GM21737 (cell line): Measurements from ENCODE around the gene MAPKAPK3.

Source experiments
- ATAC-seq: cut with Tn5 transposase; IDR thresholded peaks from one replicate; pipeline ENCODE4 v1.9.1; 2021; ENCODE audit warnings: mild to moderate bottlenecking, moderate library complexity; ENCODE audit not compliant: unreplicated experiment

The MAPKAPK3 gene

DNA sequence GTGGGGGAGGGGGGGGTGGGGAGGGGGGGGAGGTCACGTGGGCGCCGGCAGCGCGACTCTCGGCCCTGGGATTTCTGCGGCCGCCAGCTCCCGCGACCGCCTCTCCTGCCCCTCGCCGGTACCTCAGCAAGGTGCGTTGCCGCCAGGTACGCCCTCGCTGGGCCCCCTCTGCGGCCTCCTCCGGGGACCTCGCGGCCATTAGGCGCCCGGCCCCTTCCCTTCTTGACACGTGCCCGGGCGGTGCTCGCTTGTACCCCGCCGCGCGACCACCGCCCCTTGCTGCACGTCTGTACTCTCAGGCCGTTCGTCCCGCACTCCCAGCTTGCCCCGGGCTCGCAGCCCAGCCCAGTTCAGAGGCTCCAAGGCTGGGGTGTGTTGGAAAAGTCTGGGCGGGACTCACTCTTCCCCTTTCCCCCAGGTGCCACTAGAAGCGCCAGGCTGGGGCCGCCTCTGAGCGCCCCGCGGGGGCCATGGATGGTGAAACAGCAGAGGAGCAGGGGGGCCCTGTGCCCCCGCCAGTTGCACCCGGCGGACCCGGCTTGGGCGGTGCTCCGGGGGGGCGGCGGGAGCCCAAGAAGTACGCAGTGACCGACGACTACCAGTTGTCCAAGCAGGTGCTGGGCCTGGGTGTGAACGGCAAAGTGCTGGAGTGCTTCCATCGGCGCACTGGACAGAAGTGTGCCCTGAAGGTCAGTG, at the start of gene MAPKAPK3:
Gene MAPKAPK3, plus strand, starts transcription at position 56 of the 696 bp plus-strand sequence. Its CDS starts 415 bp downstream, at position 471.
- ATAC-seq = peak; percentile 9

DNA sequence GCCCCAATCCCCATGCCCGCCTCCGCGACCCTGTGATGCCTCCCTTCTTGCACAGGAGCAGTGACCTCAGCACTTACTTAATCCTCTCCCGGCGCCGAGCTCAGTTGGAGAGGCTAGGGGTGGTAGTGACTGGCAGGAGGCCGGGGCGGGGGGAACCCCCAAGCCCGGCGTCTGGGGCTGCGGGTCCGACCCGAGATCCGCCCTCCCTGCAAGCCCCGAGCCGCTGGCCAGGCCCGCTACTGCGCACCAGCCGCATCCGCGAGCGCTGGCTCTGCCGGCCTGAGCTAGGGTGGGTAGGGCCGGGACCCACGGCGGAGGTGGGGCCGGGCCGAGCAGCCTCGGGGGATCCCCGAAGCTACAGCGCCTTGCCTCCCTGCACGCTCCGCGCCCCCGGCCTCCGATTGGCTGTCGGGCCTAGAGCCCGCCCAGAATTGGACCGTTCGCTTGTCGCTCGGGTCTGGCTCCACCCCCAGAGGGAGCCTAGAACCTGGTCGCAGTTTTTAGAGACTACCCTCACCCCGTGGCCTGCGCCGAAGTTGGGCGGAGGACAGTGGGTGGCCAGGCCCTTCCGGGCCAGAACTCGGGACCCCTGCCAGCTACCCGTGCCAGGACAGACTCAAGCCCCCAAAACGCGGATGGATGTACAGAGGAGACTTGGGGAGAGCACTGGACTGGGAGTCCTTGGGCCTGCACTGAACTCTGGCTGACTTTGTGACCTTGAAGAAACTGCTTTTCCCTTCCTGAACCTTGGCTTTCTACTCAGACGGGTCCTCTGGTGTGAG, 49.4 kb upstream of the MAPKAPK3 start, which contains the start of gene C3orf18:
Gene C3orf18, minus strand, starts transcription at position 362 of the 782 bp plus-strand sequence. CDS start 2,048 bp downstream, outside the sequence.
- ATAC-seq = peak; percentile 74

DNA sequence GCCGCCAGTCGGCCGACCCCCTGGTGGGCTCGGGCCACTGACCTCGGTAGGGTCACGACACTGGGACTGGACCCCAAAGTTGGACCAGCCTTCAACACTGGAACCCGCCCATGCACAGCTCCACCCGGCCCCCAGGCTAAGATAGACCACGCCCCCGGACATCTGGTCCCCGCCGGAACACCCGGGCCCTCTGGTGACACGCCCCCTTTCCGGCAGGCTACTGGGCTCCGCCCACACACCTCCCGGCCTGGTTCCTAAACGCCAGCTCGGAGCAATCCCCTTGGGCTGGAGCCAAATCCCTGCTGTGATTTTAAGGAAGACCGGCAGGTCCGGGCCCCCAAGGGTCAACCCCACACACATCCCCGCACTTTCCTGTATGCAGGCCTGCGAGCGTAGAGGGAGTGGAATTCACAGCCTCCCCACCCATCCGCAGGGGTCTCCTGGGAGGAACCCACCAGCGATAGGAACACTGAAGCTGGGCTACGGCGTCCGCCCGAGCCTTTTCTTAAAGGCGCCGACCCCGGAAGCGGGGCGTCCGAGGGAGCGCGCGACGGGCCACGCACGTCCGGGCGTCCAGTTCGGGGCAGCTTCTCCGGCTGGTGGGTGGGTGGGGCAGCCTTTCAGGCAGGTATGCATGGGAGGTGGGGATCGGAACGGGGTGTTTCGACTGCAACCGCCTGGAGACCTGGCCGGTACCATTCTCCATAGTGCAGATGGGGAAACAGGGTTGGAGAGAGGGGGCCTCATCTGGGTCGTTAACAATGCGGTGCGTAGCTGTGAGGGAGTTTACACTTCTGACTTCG, 47.8 kb upstream of the MAPKAPK3 start, which contains the start of gene HEMK1:
Gene HEMK1, plus strand, starts transcription at position 576 of the 803 bp plus-strand sequence. CDS start 1,583 bp downstream, outside the sequence.
- peak; percentile 62 for ATAC-seq

DNA sequence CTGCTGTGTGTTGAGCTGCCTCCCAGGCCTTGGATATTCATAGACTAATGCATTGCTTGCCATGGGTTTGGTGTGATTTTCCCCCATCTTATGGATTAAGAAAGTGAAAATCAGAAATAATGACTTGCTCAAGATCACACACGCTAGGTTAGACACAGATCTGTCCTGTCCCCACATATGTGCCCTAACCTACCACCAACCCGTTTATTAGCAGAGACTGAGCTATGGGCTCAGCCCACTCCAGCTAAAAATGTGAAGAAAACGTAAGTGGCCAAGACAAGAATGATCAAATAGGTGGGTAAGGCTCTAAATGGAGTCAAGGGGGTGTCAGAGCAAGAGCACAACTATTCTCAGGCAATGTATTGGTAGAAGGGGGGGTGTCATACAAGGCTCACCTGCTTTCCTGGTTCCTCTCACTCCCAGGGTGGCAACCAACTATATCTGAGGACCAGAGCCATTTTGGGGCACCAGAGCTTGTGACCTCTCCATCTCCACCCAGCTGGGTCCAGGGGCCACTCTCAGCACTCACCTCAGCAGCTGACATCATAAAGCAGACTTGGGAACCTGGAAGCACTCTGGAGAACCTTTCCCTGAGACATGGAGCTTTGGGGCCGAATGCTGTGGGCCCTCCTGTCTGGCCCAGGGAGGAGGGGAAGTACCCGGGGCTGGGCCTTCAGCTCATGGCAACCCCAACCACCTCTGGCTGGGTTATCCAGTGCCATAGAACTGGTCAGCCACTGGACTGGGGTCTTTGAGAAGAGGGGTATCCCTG, 46.3 kb upstream of the MAPKAPK3 start:
- no peak for ATAC-seq

DNA sequence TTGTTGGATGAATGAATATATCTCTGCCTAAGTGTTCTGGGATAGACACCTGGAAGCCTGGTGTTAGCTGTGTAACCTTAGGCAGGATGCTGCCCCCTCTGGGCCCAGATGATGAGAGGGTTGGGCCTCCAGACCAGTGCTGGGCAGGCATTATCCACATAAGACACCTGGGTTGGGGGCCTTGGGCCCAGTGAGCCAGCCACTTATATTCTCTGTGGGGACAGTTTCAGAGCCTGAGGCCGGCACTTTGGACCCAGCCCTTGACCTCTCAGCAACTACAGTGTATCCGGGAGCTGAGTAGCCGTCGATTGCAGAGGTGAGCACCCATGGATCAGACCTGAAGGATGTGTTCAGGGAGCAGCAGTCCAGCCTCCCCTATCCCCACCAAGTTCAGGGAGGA, 45.5 kb upstream of the MAPKAPK3 start:
- no peak for ATAC-seq

DNA sequence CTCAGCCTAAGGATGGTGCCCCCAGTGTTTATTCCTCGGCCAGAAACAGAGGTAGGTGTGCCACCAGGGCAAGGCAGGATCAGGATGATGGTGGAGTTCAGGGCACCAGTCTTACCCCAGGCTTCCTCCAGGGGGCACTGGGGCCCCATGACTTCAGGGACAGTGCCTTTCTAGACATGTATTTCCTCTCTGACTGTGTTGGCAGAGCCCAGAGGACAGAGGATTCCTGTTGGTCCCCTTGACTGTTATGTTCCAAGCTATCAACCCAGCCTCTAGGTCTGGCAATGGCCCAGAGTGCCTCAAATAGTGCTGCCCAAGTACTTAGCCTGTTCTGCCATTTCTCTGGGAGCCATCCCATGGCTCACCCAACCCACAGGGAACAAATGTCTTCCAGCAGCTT, 44.8 kb upstream of the MAPKAPK3 start:
- ATAC-seq = no peak

DNA sequence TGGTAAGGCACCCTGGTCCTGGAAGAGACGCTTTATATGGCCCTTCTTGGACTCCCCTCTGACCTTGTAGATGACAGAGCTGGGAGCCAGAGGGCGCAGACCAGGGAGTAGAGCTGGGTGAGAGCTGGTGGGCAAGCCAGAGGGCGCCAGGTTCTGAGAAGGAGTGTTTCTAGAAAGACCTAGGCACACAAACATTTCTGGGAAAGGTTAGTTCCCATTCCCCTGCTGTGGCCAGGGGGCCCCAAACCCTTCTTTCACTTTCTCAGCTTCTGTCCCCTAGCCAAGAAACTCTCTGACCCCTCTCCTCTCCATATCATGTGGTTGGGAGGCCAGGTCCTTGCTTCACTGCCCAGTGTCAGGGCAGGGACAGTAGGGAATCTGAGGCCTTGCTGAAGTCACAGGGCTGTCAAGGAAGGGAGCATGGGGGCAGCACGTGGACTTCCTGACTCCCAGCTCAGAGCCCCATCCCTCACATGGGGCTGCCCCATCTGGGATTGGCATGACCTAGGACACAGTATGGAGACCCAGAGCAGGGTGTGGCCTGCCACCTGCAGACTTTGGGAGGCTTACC, 44.1 kb upstream of the MAPKAPK3 start:
- ATAC-seq = no peak

DNA sequence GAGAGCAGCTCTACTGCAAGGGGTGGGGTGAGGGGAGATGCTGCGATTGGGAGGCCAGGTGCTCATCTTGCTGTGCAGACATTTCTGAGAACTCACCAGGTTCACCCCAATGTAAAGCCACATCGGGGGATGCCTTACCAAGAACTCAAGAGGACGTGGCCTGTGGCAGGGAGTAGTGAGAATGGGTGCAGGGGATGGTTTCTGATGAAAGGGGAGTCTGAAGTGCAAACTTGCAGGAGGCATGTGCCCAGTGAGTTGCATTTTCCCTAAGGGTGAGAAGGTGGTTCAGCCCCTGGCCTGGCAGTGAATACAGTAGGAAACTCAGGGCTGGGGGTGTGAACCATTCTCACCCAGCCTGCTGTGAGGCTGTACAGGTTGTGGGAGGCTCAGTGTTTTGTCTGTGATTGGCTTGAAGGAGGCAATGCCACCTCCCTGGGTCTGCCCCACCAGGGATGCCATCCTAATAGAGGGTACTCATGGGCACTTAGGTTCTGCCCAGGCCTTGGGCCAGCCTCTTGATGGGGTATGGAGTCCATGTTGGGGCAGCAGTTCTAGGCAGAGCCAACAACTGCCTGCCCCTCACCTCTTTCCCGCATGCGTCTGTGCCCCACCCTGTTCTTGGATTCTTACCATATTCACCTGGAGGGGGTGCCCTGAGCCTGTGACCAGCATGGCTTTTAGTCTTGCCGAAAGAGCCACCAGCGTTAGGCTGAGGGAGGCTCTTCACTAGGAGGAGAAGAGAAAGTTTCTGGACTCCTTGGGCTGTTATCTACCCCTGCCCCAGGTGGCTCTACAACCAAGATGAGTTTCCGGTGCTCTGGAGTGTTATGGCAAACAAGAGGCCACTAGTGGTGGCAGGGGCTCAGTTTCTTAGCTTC, 43.1 kb upstream of the MAPKAPK3 start:
- ATAC-seq = no peak

DNA sequence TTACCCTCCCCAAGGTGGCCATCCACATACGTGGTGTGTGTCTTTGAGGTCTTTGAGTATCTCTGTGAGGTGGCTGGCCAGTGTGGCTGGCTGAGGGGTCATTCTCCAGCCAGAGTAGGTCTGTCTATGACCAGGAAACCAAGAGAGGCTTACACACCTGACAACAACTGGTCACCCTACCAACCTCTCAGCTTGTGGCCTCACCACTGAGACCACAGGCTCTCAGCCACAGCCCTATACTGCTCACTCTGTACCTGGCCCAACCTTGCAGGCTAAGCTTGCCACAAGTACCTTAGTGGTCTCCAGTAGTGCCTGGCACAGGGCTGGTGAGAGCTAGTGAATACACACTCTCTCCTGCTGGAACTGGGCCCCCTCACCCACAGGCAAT, 42.5 kb upstream of the MAPKAPK3 start:
- ATAC-seq = no peak

DNA sequence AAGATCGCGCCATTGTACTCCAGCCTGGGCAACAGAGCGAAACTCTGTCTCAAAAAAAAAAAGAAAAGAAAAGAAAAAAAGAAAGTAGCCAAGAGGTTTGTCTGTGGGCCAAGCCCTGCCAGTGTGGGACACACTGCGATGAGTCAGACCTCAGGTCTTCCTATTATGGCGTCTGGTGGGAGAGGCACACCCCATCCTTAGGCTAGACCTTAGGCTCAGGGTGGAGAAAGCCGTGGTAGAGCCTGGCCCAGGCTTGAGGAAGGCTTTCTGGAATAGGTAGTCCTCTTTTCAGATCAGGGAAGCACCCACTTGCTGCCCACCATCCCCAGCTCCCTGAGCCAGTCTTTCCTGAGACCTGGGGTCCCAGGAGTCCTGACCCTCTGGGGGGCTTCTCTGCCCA, 41.6 kb upstream of the MAPKAPK3 start:
- no peak for ATAC-seq

DNA sequence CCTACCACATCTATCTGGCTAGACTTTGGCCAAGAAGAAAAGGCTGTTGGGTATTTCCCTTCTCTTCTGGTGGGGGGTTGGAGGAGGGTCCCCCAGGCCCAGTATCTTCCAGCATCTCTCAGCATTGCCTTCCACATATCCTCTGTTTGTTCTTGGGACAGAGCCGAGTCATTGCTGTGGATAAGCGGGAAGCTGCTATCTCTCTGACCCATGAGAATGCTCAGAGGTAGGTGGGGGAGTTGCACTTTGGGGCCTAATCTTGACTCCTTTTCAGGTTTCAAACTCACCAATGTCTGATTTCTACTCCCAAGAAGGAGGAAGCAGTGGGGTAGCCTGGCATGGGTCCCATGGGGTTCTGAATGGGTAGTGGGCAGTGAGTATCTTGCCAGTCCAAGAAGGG, 39.6 kb upstream of the MAPKAPK3 start:
- no peak for ATAC-seq

DNA sequence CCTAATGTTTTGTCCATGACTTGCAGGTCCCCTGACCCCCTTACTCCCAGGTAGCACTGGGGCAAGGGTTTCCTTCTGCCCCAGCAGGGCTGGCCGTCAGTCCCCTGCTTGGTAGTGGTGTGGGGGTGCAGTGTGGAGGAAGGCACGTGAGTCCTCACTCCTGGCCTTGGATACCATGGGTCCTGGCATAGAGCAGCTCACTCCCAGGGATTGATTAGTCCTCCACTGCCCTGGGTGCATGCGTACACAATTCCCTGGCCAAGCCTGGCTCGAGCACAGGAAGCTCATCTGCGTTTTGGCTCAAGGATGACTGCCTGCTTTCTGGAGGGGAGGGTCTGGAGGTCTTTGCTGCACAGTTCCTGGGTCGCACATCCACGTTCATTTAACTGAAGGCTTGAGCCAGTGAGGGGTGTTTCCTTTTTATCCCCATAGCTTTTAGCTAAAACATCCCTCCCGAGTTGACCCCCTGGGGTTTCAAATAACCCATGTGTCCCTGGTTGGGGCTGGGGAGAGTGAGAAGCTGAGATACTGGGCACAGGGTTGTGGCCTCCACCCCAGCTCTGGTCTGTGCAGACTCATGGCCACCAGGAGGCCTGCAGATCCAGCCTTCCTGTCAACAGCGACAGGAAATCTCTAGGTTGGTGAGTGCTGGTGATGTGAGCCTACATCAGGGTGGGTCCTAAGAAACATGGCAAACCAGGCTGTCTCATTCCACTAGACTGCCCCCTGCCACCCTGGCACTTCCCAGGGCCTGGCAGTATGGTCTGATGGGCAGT, 36.1 kb upstream of the MAPKAPK3 start:
- no peak for ATAC-seq

DNA sequence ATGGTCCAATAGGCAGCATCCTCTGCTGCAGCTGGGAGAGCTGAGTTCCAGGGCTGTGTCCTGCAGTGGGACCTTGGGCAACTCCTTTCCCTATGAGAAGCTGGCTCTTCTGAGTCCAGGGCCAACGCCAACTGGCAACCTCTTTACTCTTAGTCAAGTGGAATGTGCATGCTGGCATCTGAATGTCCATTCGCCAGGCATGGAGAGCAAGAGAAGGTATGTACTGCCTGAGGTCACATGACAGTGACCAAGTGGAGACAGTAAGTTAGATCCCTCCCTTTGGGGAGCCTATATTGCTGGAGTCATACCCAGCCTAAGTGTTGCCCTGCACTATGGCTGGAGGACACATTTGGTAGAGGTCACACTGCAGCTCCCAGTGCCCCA, 35.5 kb upstream of the MAPKAPK3 start:
- ATAC-seq = no peak

DNA sequence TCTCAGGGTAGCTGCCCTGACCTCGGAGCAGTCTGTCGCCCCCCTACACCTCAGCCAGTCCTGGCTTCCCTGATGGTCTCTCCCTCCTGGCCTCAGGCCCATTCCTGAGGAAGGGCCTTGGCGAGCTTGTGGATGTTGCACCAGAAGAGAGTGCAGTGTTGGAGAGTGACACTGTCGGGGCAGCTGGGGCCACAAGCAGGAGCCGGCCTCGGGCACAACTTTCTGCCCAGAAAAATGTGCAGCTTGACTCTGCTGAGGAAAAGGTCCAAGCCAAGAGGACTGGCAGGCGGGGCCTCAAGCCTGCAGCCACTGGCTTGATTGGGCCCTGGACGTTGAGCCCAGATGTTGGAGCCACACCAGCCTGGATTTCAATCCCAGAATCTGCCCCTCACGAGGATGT, 34.9 kb upstream of the MAPKAPK3 start:
- no peak for ATAC-seq

DNA sequence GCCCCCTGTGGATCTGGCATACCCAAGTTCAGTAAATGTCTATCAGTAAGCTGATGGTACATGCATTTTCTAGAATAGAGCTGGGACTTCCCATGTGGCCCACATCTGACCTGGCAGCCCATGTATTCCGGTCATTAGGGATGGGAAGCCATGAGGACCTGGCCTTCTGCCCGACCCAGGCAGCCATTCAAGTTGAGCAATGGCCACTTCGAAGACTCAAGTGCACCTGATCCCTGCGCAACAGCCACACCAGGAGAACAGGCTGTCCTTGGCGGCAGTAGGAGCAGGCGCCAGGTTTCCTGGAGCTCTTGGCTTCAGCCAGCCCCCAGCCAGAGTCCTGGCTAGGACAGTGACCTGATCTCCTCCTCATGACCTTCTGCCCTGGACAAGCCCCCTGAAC, 33.1 kb upstream of the MAPKAPK3 start:
- ATAC-seq = no peak

DNA sequence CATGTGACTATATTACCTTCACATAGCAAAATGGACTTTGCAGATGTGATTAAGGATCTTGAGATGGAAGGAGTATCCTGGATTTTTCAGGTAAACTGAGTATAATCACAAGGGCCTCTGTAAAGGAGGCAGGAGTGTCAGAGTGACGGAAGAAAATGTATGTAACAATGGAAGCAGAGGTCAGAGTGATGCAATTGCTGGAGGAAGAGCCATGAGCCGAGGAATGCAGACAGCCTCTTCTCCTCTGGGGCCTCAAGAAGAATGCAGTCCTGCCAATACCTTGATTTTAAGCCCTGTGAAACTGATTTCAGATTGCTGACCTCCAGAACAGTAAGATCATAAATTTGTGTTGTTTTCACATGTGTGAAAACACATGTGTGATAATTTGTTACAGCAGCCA, 32.6 kb upstream of the MAPKAPK3 start:
- no peak for ATAC-seq

DNA sequence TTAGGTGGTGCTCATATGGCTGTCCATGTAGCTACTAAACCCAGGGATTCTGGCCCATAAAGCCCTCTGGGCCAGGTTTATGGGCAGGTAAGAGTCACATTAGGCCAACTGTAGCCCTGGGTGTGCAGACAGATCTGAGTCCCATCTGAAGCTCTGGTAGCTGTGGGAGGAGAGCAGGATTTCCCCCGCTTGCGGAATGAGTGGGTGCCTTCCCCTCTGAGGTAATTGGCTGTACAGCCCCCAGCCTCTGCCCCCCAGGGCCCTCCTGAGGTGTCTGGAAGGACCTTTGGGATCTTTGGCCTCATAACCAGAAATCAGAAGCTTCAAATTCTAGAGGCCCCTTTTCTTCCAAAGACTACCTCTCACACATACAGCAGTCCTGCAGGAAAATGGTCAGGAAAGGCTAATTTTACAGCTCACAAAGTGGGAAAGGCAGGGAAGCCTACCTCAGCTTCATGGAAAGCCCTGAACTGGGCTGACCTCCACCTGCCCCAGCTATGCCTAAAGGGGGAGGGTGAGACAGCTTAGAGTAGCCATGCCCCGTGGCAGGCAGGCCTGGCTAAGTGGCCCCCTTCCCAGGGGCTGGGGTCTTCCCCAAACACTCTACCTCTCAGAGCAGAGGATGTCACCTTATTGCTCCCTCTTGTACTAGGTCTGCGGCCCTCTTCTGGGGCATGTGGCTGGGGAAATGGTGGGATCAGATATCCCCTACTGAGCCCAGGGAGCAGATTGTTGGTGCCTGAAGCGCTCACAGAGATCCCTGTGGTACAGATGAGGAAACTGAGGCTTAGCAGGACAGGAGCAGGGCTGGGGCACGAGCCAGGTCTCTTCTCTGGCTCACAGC, 30.8 kb upstream of the MAPKAPK3 start:
- ATAC-seq = no peak

DNA sequence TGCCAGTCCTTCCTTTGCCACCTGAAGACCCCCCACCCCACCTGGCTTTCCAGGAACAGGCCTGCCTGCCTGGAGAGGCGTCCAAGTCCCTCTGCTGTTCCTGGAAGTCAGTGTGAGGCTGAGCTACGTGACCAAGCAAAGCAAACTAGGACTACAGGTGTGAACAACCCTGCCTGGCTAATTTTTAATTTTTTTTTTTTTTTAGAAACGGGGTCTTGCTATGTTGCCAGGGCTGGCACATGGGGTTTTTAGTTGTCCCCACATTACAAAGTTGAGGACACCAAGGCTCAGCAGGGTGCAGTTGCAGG, 30.2 kb upstream of the MAPKAPK3 start:
- no peak for ATAC-seq
